Trophoblast cell (in vitro differentiated cells and primary cell): ENCODE results near the gene FRMD4A.

Experiments used
- DNase-seq, 2 donors: peaks; one replicate each; pipeline ENCODE4 v3.0.0-alpha.2; 2016
- H2AFZ ChIP-seq: 2 replicates; pipeline ENCODE4 v1.6.1; 2013; ENCODE audit warnings: low read length, moderate library complexity, mild to moderate bottlenecking; ENCODE audit not compliant: insufficient read depth, poor library complexity
- H2AK5ac ChIP-seq: 2 replicates; pipeline ENCODE4 v1.6.1; 2013; ENCODE audit warnings: mild to moderate bottlenecking, low read length
- H2BK120ac ChIP-seq: 2 replicates; pipeline ENCODE4 v1.6.1; 2013; ENCODE audit warnings: low read length, mild to moderate bottlenecking, moderate library complexity; ENCODE audit not compliant: insufficient read depth, poor library complexity
- H2BK12ac ChIP-seq: 2 replicates; pipeline ENCODE4 v1.6.1; 2013; ENCODE audit warnings: mild to moderate bottlenecking, low read length, moderate library complexity
- H2BK5ac ChIP-seq: 2 replicates; pipeline ENCODE4 v1.6.1; 2013; ENCODE audit warnings: low read length, low read depth, moderate library complexity, mild to moderate bottlenecking; ENCODE audit not compliant: poor library complexity
- H3K14ac ChIP-seq: 2 replicates; pipeline ENCODE4 v1.6.1; 2013; ENCODE audit warnings: mild to moderate bottlenecking, low read length
- H3K18ac ChIP-seq: 2 replicates; pipeline ENCODE4 v1.6.1; 2013; ENCODE audit warnings: mild to moderate bottlenecking, low read length
- H3K23ac ChIP-seq: 2 replicates; pipeline ENCODE4 v1.6.1; 2013; ENCODE audit warnings: low read length
- H3K27ac ChIP-seq: 2 replicates; pipeline ENCODE4 v1.5.1; 2013; ENCODE audit warnings: low read depth, mild to moderate bottlenecking, inconsistent platforms, low read length, moderate library complexity
- H3K27me3 ChIP-seq: 2 replicates; pipeline ENCODE4 v1.6.1; 2013; ENCODE audit warnings: inconsistent platforms, mild to moderate bottlenecking, low read length, moderate library complexity; ENCODE audit not compliant: insufficient read depth
- H3K36me3 ChIP-seq, 2 experiments: 1 replicate in 1 of 2; 2 replicates in 1 of 2; pipeline ENCODE4 v1.6.1; 2013; ENCODE audit warnings: low read length in 2 of 2, mild to moderate bottlenecking in 2 of 2, moderate library complexity in 1 of 2; ENCODE audit not compliant: insufficient read depth in 2 of 2, control insufficient read depth in 1 of 2
- H3K4ac ChIP-seq: 2 replicates; pipeline ENCODE4 v1.6.1; 2013; ENCODE audit warnings: low read depth, mild to moderate bottlenecking, low read length, moderate library complexity
- H3K4me1 ChIP-seq, 2 experiments: 1 replicate in 1 of 2; 2 replicates in 1 of 2; pipeline ENCODE4 v1.6.1; 2013; ENCODE audit warnings: low read length in 2 of 2, mild to moderate bottlenecking in 2 of 2, moderate library complexity in 1 of 2; ENCODE audit not compliant: insufficient read depth in 2 of 2, control insufficient read depth in 1 of 2
- H3K4me2 ChIP-seq: 2 replicates; pipeline ENCODE4 v1.6.1; 2013; ENCODE audit warnings: inconsistent platforms, mild to moderate bottlenecking, low read length, moderate library complexity
- H3K4me3 ChIP-seq: 2 replicates; pipeline ENCODE4 v1.5.1; 2013; ENCODE audit warnings: mild to moderate bottlenecking, low read depth, low read length, inconsistent platforms
- H3K79me1 ChIP-seq: one replicate; pipeline ENCODE4 v1.6.1; 2013; ENCODE audit warnings: low read length
- H3K79me2 ChIP-seq: 2 replicates; pipeline ENCODE4 v1.6.1; 2013; ENCODE audit warnings: low read length, mild to moderate bottlenecking; ENCODE audit not compliant: control insufficient read depth, insufficient read depth, poor library complexity
- H3K9ac ChIP-seq: 2 replicates; pipeline ENCODE4 v1.6.1; 2013; ENCODE audit warnings: mild to moderate bottlenecking, low read length
- H3K9me3 ChIP-seq: 2 replicates; pipeline ENCODE4 v1.6.1; 2013; ENCODE audit warnings: low read depth, mild to moderate bottlenecking, control low read depth, inconsistent platforms, low read length; ENCODE audit not compliant: insufficient read depth
- H4K12ac ChIP-seq: 2 replicates; pipeline ENCODE4 v1.6.1; 2013; ENCODE audit warnings: low read depth, mild to moderate bottlenecking, low read length, moderate library complexity
- H4K8ac ChIP-seq: 2 replicates; pipeline ENCODE4 v1.6.1; 2013; ENCODE audit warnings: low read depth, mild to moderate bottlenecking, low read length, moderate library complexity
- H4K91ac ChIP-seq: one replicate; pipeline ENCODE4 v1.6.1; 2013; ENCODE audit warnings: low read depth, mild to moderate bottlenecking, low read length, moderate library complexity
- WGBS: extraction: QIAGEN DNeasy Blood & Tissue Kit; methylation state at CpG from one replicate; pipeline ENCODE4 v1.1.7; 2013; ENCODE audit warnings: missing lambda C conversion rate; ENCODE audit not compliant: insufficient read length, insufficient coverage; ENCODE audit errors: extremely low coverage; 5-methylcytosine and 5-hydroxymethylcytosine counted together

The FRMD4A gene

DNA sequence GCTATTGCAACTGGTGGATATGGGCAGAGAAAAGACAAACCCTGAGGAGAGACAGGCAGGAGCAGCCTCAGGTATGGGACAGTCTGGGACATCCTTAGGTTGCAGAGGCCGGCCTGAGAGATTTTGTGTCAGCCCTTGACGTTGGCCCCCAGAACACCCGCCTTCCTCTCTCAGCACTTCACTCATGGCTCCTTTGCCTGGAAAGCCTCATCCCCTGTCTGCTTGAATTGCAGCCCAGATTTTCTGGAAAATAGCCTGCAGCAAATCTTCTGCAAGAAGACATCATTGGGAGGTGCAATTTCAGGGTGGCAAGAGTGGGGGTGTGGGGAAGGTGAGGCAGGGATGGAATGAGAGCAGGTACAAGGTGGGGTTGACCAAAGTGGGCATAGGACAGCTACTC lies 2.2 kb upstream of the FRMD4A start:
- WGBS = no CpG with 5 or more reads among the region's 3 CpGs
- Histone ChIP-seq H3K9me3 (no peaks in the 10 kb centered on the region), H4K12ac (no peak overlapping the region), H3K79me2 (no peaks in the 10 kb centered on the region), H3K18ac (no peak overlapping the region), H3K4ac (no peak overlapping the region), H3K79me1 (no peaks in the 10 kb centered on the region), H2BK120ac (no peak overlapping the region), H2BK5ac (no peak overlapping the region), H3K14ac (no peak overlapping the region), H3K27me3 (no peaks in the 10 kb centered on the region), H3K23ac (no peak overlapping the region), H3K4me3 (no peak overlapping the region), H2AFZ (no peak overlapping the region), H3K27ac (no peak overlapping the region), H4K91ac (no peak overlapping the region), H4K8ac (no peak overlapping the region), H3K36me3 (no peaks in the 10 kb centered on the region), H2AK5ac (no peak overlapping the region), H3K4me1 (peaks cover 0 to 10% of the 10 kb centered on the region in 2 experiments), H2BK12ac (no peak overlapping the region), H3K9ac (no peak overlapping the region), H3K4me2 (no peak overlapping the region)
- no peak for DNase-seq

- H3K79me2 ChIP-seq = no peaks in the 10 kb centered on the region
- WGBS = no CpG with 5 or more reads among the region's 13 CpGs
- no peak overlapping the region for H2BK5ac ChIP-seq
- H3K4me3 ChIP-seq = no peak overlapping the region
- H2BK120ac ChIP-seq = no peak overlapping the region
- H3K23ac ChIP-seq = no peak overlapping the region
- no peak overlapping the region for H3K27ac ChIP-seq
- H3K18ac ChIP-seq = no peak overlapping the region
- H3K9me3 ChIP-seq = no peaks in the 10 kb centered on the region
- no peaks in the 10 kb centered on the region for H3K36me3 ChIP-seq
- no peak overlapping the region for H2AK5ac ChIP-seq
- no peak overlapping the region for H3K4me2 ChIP-seq
- no peaks in the 10 kb centered on the region for H3K27me3 ChIP-seq
- H4K12ac ChIP-seq = no peak overlapping the region
- H3K4ac ChIP-seq = no peak overlapping the region
- no peak overlapping the region for H4K8ac ChIP-seq
- H3K14ac ChIP-seq = no peak overlapping the region
- DNase-seq = no peak
- no peak overlapping the region for H2BK12ac ChIP-seq
- no peak overlapping the region for H3K9ac ChIP-seq
- H2AFZ ChIP-seq = no peak overlapping the region
- no peaks in the 10 kb centered on the region for H3K79me1 ChIP-seq
- no peak overlapping the region for H4K91ac ChIP-seq
- peaks cover 0 to 10% of the 10 kb centered on the region in 2 experiments for H3K4me1 ChIP-seq
These were observed 964 bp downstream of the FRMD4A start for GRCh38 chr10:14329746-14330173.

DNA sequence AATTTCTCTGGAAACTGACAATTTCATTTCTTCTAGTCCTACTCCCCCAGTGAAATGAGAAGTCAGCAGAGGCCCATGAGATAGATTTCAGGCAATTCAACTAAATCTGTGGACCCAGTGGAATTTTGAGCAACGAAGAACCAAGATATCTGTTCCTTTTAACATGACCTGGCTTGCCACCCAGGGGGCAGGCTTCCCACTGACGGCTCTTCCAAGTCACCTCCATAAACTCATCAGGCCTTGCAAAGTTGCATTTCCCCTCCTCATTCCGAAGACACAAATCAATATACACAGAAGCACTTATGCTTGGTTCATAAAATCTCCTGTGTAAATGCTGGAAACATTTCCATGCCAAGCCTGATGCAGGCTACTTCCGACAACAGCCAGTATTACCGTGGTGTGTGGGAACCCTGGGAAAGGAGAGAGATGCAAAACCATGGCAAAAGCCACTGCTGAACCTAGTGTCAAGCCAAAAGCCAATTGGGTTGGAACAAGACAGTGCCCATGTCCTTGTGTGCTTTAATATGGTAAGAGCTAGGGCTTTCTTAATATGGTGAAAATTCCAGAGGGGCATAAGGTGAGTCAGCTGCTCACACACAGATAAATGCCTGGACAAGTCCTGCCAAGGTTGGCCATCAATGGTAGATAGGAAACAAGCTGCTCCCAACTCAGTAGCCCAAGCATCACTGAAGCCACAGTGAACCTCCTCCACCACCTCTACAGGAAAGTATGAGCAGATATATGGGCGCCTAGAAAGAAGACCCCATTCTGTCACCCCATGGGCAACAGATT lies 1.6 kb downstream of the FRMD4A start:
- peak overlapping the region; percentile 21 for H4K91ac ChIP-seq
- no peaks in the 10 kb centered on the region for H3K9me3 ChIP-seq
- H2AFZ ChIP-seq = no peak overlapping the region
- no peak overlapping the region for H3K4ac ChIP-seq
- no peak overlapping the region for H4K12ac ChIP-seq
- H3K18ac ChIP-seq = no peak overlapping the region
- H3K79me1 ChIP-seq = no peaks in the 10 kb centered on the region
- WGBS = no CpG with 5 or more reads among the region's 6 CpGs
- no peaks in the 10 kb centered on the region for H3K79me2 ChIP-seq
- H3K36me3 ChIP-seq = no peaks in the 10 kb centered on the region
- no peak overlapping the region for H3K4me2 ChIP-seq
- no peak overlapping the region for H2AK5ac ChIP-seq
- H3K9ac ChIP-seq = no peak overlapping the region
- H3K27me3 ChIP-seq = no peaks in the 10 kb centered on the region
- no peak overlapping the region for H2BK5ac ChIP-seq
- H3K23ac ChIP-seq = no peak overlapping the region
- no peak overlapping the region for H2BK120ac ChIP-seq
- DNase-seq = no peak
- H2BK12ac ChIP-seq = peak overlapping the region; percentile 52
- no peak overlapping the region for H4K8ac ChIP-seq
- no peak overlapping the region for H3K4me3 ChIP-seq
- H3K27ac ChIP-seq = no peak overlapping the region
- no peak overlapping the region for H3K14ac ChIP-seq
- H3K4me1 ChIP-seq = peaks cover 0 to 10% of the 10 kb centered on the region in 2 experiments

- no peak overlapping the region for H3K27ac ChIP-seq
- H4K12ac ChIP-seq = no peak overlapping the region
- no peak overlapping the region for H2BK12ac ChIP-seq
- H3K18ac ChIP-seq = no peak overlapping the region
- no peak overlapping the region for H2AFZ ChIP-seq
- no peak overlapping the region for H3K4me2 ChIP-seq
- H3K79me2 ChIP-seq = no peaks in the 10 kb centered on the region
- H3K9ac ChIP-seq = no peak overlapping the region
- no peak overlapping the region for H3K4me3 ChIP-seq
- DNase-seq = no peak
- H2AK5ac ChIP-seq = no peak overlapping the region
- no peak overlapping the region for H2BK120ac ChIP-seq
- no peaks in the 10 kb centered on the region for H3K27me3 ChIP-seq
- H3K23ac ChIP-seq = no peak overlapping the region
- no peaks in the 10 kb centered on the region for H3K79me1 ChIP-seq
- peaks cover 0 to 5% of the 10 kb centered on the region in 2 experiments for H3K4me1 ChIP-seq
- no CpG with 5 or more reads among the region's 4 CpGs for WGBS
- H4K91ac ChIP-seq = no peak overlapping the region
- H3K4ac ChIP-seq = no peak overlapping the region
- no peaks in the 10 kb centered on the region for H3K36me3 ChIP-seq
- H4K8ac ChIP-seq = no peak overlapping the region
- H3K9me3 ChIP-seq = no peaks in the 10 kb centered on the region
- H3K14ac ChIP-seq = no peak overlapping the region
- H2BK5ac ChIP-seq = no peak overlapping the region
These were observed 3.2 kb downstream of the FRMD4A start for GRCh38 chr10:14327527-14327926.
